GM13977 (cell line): ENCODE data around the gene FRMD4B.

Source experiments
- DNase-seq: peaks from one replicate; pipeline ENCODE4 v3.0.0; 2012; ENCODE audit warnings: low spot score
- CTCF ChIP-seq: IDR thresholded peaks from 2 replicates; pipeline ENCODE4 v1.5.1; 2012; ENCODE audit warnings: mild to moderate bottlenecking, control low read depth; ENCODE audit not compliant: insufficient read depth; ENCODE audit errors: extremely low read depth, missing control alignments
- in situ Hi-C: fragments of 300-500 bp; cut with MboI; formaldehyde crosslinking; loops from one replicate; pipeline ENCODE4 v1.12.0; 2022; ENCODE audit warnings: low sequenced_read_pairs, low pct_unique_long_range_greater_than_20kb, mixed read lengths, inconsistent platforms; ENCODE audit not compliant: unreplicated experiment

Gene FRMD4B

GRCh38 chr3:69249001-69249400 is 136.9 kb downstream of the FRMD4B start:
- no peak for DNase-seq
- in situ Hi-C loops, result no loop called here
- TF ChIP-seq CTCF, result no peak

- in situ Hi-C loops, result no loop called here
- no peak for TF ChIP-seq CTCF
- DNase-seq, result no peak
Measured at GRCh38 chr3:69248436-69248835, 137.5 kb downstream of the FRMD4B start.

- TF ChIP-seq CTCF, result no peak
- in situ Hi-C loops, result no loop called here
Measured at GRCh38 chr3:69246612-69247011, 139.3 kb downstream of the FRMD4B start.

GRCh38 chr3:69244039-69244438 is 141.8 kb downstream of the FRMD4B start:
- in situ Hi-C loops, result no loop called here
- DNase-seq, result no peak
- TF ChIP-seq CTCF, result no peak

More at GRCh38 chr3:69246612-69247011, 139.3 kb downstream of the FRMD4B start:
- DNase-seq, result no peak

- no peak for TF ChIP-seq CTCF
- in situ Hi-C loops, result no loop called here
- DNase-seq, result no peak
Measured at GRCh38 chr3:69241769-69242168, 144.1 kb downstream of the FRMD4B start.

- no peak for TF ChIP-seq CTCF
- no peak for DNase-seq
- in situ Hi-C loops, result no loop called here
Measured at GRCh38 chr3:69240651-69241568, 145.0 kb downstream of the FRMD4B start.

GRCh38 chr3:69239063-69239462 is 146.8 kb downstream of the FRMD4B start:
- in situ Hi-C loops, result no loop called here
- no peak for TF ChIP-seq CTCF
- no peak for DNase-seq
